Natural killer cell treated with Interleukin-12 subunit alpha and Interleukin-12 subunit beta and Interleukin-15 and Interleukin-18, amount 100 ng/mL, for 72 hours (primary cell): ENCODE results near the gene LRRC45. TPM values are rescaled to one million over a fixed set of nuclear protein-coding genes. Genes with fewer than 3 reads are reported as not detected.
"Not testable (repeated sequence)": the region's sequence is repeated elsewhere in the genome, so short reads cannot be mapped to it uniquely, and the experiment has no call there.

Source experiments
- ATAC-seq, 2 donors: fragments of 150-1000 bp; cut with Tn5 transposase in 1 of 2; sonication (Bioruptor Pico), chemical (Tn5 transposase) in 1 of 2; 2 replicates each; pipeline ENCODE4 v1.10.0; 2021
- DNase-seq: peaks from one replicate; pipeline ENCODE4 v3.0.0; 2022; ENCODE audit warnings: low spot score
- H3K27ac Mint-ChIP-seq, 2 donors: 1 replicate in 1 of 2; 2 replicates in 1 of 2; pipeline ENCODE4 v1.8.0; 2022; ENCODE audit warnings: mixed read lengths in 2 of 2, mild to moderate bottlenecking in 1 of 2, moderate library complexity in 1 of 2
- H3K27me3 Mint-ChIP-seq, 2 donors: 1 replicate in 1 of 2; 2 replicates in 1 of 2; pipeline ENCODE4 v1.8.0; 2022; ENCODE audit warnings: mixed read lengths in 2 of 2
- H3K36me3 Mint-ChIP-seq: one replicate; pipeline ENCODE4 v1.8.0; 2022; ENCODE audit warnings: mixed read lengths
- H3K4me1 Mint-ChIP-seq, 2 donors: 1 replicate in 1 of 2; 2 replicates in 1 of 2; pipeline ENCODE4 v1.8.0; 2022; ENCODE audit warnings: low read depth in 2 of 2, mixed read lengths in 2 of 2, mild to moderate bottlenecking in 1 of 2
- H3K4me3 Mint-ChIP-seq: one replicate; pipeline ENCODE4 v1.8.0; 2022; ENCODE audit warnings: mixed read lengths
- H3K9me3 Mint-ChIP-seq: 2 replicates; pipeline ENCODE4 v1.8.0; 2022; ENCODE audit warnings: mixed read lengths
- total RNA-seq, 2 donors: library from RNA; stranded (reverse); gene quantifications; one replicate each; pipeline ENCODE4 v1.2.3, GENCODE V29; 2022

LRRC45 gene
- total RNA-seq, 2 donors from 2014 or later = 16.1 to 42.3 TPM

- ATAC-seq (no peak), DNase-seq (no peak)
- Mint-ChIP-seq H3K36me3 (no peaks in the 10 kb centered on the region), H3K27ac (no peak overlapping the region), H3K4me3 (peak overlapping the region; percentile 80), H3K27me3 (no peaks in the 10 kb centered on the region), H3K9me3 (no peaks in the 10 kb centered on the region), H3K4me1 (peaks cover 12 to 17% of the 10 kb centered on the region in 2 donors)
These were observed 13.6 kb downstream of the LRRC45 start for GRCh38 chr17:82036634-82037091.

GRCh38 chr17:82037092-82037888 lies 14.2 kb downstream of the LRRC45 start, which contains the start of gene DCXR:
Gene DCXR, minus strand, starts transcription at chr17:82037697. Its CDS starts 15 bp downstream, at chr17:82037682.
- Mint-ChIP-seq H3K9me3 (no peaks in the 10 kb centered on the region), H3K27ac (peak within 1 kb of the TSS; percentile 60 to 84), H3K4me3 (peak within 1 kb of the TSS; percentile 80), H3K4me1 (peaks cover 12 to 17% of the 10 kb centered on the region in 2 donors), H3K27me3 (no peaks in the 10 kb centered on the region), H3K36me3 (no peaks in the 10 kb centered on the region)
- DNase-seq = peak; percentile 98
- peak; percentile 97 for ATAC-seq

- peaks cover 12 to 17% of the 10 kb centered on the region in 2 donors for H3K4me1 Mint-ChIP-seq
- H3K27me3 Mint-ChIP-seq = no peaks in the 10 kb centered on the region
- H3K4me3 Mint-ChIP-seq = peak overlapping the region; percentile 80
- no peaks in the 10 kb centered on the region for H3K9me3 Mint-ChIP-seq
- ATAC-seq = no peak
- peak overlapping the region; percentile 60 to 84 for H3K27ac Mint-ChIP-seq
- no peaks in the 10 kb centered on the region for H3K36me3 Mint-ChIP-seq
- no peak for DNase-seq
These were observed 14.7 kb downstream of the LRRC45 start for GRCh38 chr17:82037889-82038195.

- H3K4me1 Mint-ChIP-seq = peaks cover 12 to 17% of the 10 kb centered on the region in 2 donors
- H3K4me3 Mint-ChIP-seq = peak overlapping the region; percentile 23
- DNase-seq, H3K27ac Mint-ChIP-seq, H3K9me3 Mint-ChIP-seq, H3K27me3 Mint-ChIP-seq, H3K36me3 Mint-ChIP-seq, ATAC-seq: not testable (repeated sequence)
These were observed 15.8 kb downstream of the LRRC45 start for GRCh38 chr17:82038796-82039409.

GRCh38 chr17:82039695-82040299 lies 16.7 kb downstream of the LRRC45 start:
- Mint-ChIP-seq H3K27ac (no peak overlapping the region), H3K27me3 (no peaks in the 10 kb centered on the region)
- no peak for ATAC-seq

GRCh38 chr17:82041144-82041814 lies 18.2 kb downstream of the LRRC45 start:
- no peak for DNase-seq
- Mint-ChIP-seq H3K27me3 (no peaks in the 10 kb centered on the region), H3K27ac (no peak overlapping the region), H3K4me3 (no peak overlapping the region), H3K36me3 (no peaks in the 10 kb centered on the region), H3K4me1 (peaks cover 7 to 11% of the 10 kb centered on the region in 2 donors), H3K9me3 (no peaks in the 10 kb centered on the region)
- ATAC-seq = no peak

More at GRCh38 chr17:82039695-82040299, 16.7 kb downstream of the LRRC45 start:
- peaks cover 12 to 17% of the 10 kb centered on the region in 2 donors for H3K4me1 Mint-ChIP-seq
- DNase-seq = no peak
- no peak overlapping the region for H3K4me3 Mint-ChIP-seq
- H3K9me3 Mint-ChIP-seq = no peaks in the 10 kb centered on the region
- H3K36me3 Mint-ChIP-seq = no peaks in the 10 kb centered on the region

- H3K27me3 Mint-ChIP-seq = no peaks in the 10 kb centered on the region
- no peaks in the 10 kb centered on the region for H3K36me3 Mint-ChIP-seq
- ATAC-seq (peak; percentile 3 to 42), DNase-seq (no peak)
- H3K4me1 Mint-ChIP-seq = peaks cover 5 to 12% of the 10 kb centered on the region in 2 donors
- H3K4me3 Mint-ChIP-seq = no peak overlapping the region
- no peak overlapping the region for H3K27ac Mint-ChIP-seq
- no peaks in the 10 kb centered on the region for H3K9me3 Mint-ChIP-seq
These were observed 19.5 kb downstream of the LRRC45 start for GRCh38 chr17:82042649-82043048.

GRCh38 chr17:82043507-82043906 lies 20.4 kb downstream of the LRRC45 start:
- ATAC-seq = no peak
- H3K36me3 Mint-ChIP-seq = no peaks in the 10 kb centered on the region
- no peak overlapping the region for H3K4me3 Mint-ChIP-seq
- peaks cover 0 to 9% of the 10 kb centered on the region in 2 donors for H3K4me1 Mint-ChIP-seq
- no peak for DNase-seq
- H3K27me3 Mint-ChIP-seq = no peaks in the 10 kb centered on the region
- no peaks in the 10 kb centered on the region for H3K9me3 Mint-ChIP-seq
- H3K27ac Mint-ChIP-seq = no peak overlapping the region

GRCh38 chr17:82045936-82046484 lies 22.9 kb downstream of the LRRC45 start:
- DNase-seq (no peak), ATAC-seq (no peak)
- H3K9me3 Mint-ChIP-seq = no peaks in the 10 kb centered on the region
- H3K36me3 Mint-ChIP-seq = no peaks in the 10 kb centered on the region
- no peak overlapping the region for H3K27ac Mint-ChIP-seq
- no peaks in the 10 kb centered on the region for H3K27me3 Mint-ChIP-seq
- peaks cover 3 to 9% of the 10 kb centered on the region in 2 donors for H3K4me1 Mint-ChIP-seq
- H3K4me3 Mint-ChIP-seq = no peak overlapping the region

GRCh38 chr17:82046903-82047302 lies 23.8 kb downstream of the LRRC45 start:
- Mint-ChIP-seq H3K27me3 (no peaks in the 10 kb centered on the region), H3K4me3 (no peak overlapping the region), H3K27ac (no peak overlapping the region), H3K9me3 (no peaks in the 10 kb centered on the region), H3K4me1 (peaks cover 3 to 9% of the 10 kb centered on the region in 2 donors), H3K36me3 (no peaks in the 10 kb centered on the region)
- ATAC-seq (no peak), DNase-seq (no peak)

GRCh38 chr17:82047379-82047778 lies 24.3 kb downstream of the LRRC45 start:
- DNase-seq = no peak
- H3K27ac Mint-ChIP-seq = no peak overlapping the region
- H3K36me3 Mint-ChIP-seq = no peaks in the 10 kb centered on the region
- H3K27me3 Mint-ChIP-seq = no peaks in the 10 kb centered on the region
- ATAC-seq = no peak
- H3K4me3 Mint-ChIP-seq = no peak overlapping the region
- peaks cover 3 to 9% of the 10 kb centered on the region in 2 donors for H3K4me1 Mint-ChIP-seq
- H3K9me3 Mint-ChIP-seq = no peaks in the 10 kb centered on the region

- no peaks in the 10 kb centered on the region for H3K27me3 Mint-ChIP-seq
- peaks cover 3 to 9% of the 10 kb centered on the region in 2 donors for H3K4me1 Mint-ChIP-seq
- no peak overlapping the region for H3K4me3 Mint-ChIP-seq
- H3K27ac Mint-ChIP-seq = no peak overlapping the region
- H3K9me3 Mint-ChIP-seq = no peaks in the 10 kb centered on the region
- no peaks in the 10 kb centered on the region for H3K36me3 Mint-ChIP-seq
- no peak for DNase-seq
- no peak for ATAC-seq
These were observed 24.9 kb downstream of the LRRC45 start for GRCh38 chr17:82047914-82048570.

GRCh38 chr17:82048571-82048971 lies 25.5 kb downstream of the LRRC45 start:
- peaks cover 3 to 9% of the 10 kb centered on the region in 2 donors for H3K4me1 Mint-ChIP-seq
- no peaks in the 10 kb centered on the region for H3K9me3 Mint-ChIP-seq
- H3K4me3 Mint-ChIP-seq = no peak overlapping the region
- H3K36me3 Mint-ChIP-seq = no peaks in the 10 kb centered on the region
- no peak for ATAC-seq
- no peak overlapping the region for H3K27ac Mint-ChIP-seq
- DNase-seq = no peak
- no peaks in the 10 kb centered on the region for H3K27me3 Mint-ChIP-seq
